ENCODE results near the gene NCK2. TPM values are rescaled to one million over a fixed set of nuclear protein-coding genes. Genes with fewer than 3 reads are reported as not detected.
A peak's percentile ranks its signal among the peaks of the same experiment; 100 is the strongest.

NCK2 gene
- total and polyA plus RNA-seq, 10 of the 15 experiments (the other 5 are each of a cell fraction or from before 2014, with no cell fraction given) = 1.2 to 30.9 (median 14.1) TPM

GRCh38 chr2:105880637-105881036 lies 135.9 kb downstream of the NCK2 start:
- POLR2A ChIA-PET = no interaction called here
- ATAC-seq (no peak), FAIRE-seq (no peak), DNase-seq (ENCODE audit: low read depth, low spot score) (no peak)
- H3K27ac ChIP-seq (ENCODE audit: control insufficient read depth, insufficient read depth) = no peak overlapping the region
- H2AFZ ChIP-seq (ENCODE audit: control insufficient read depth, low read depth, low read length) = no peak overlapping the region
- intact Hi-C loops (cut with micrococcal nuclease; ENCODE audit: unreplicated experiment) = no loop called here
- peaks cover 3% of the 10 kb centered on the region for H3K79me2 ChIP-seq (ENCODE audit: control insufficient read depth, insufficient read depth, low read length)
- RAD21 ChIA-PET (ENCODE audit: unreplicated experiment) = no interaction called here
- no peaks in the 10 kb centered on the region for H3K27me3 ChIP-seq (replicated peaks in 1 of 2; ENCODE audit: control insufficient read depth in 2 of 2, insufficient read depth in 2 of 2, low read length in 1 of 2)
- no peaks in the 10 kb centered on the region for H4K20me1 ChIP-seq (ENCODE audit: control insufficient read depth, insufficient read depth)
- SMC1A ChIA-PET (ENCODE audit: uncharacterized antibody, unreplicated experiment) = no interaction called here
- 32% methylated on average over 3 of the region's 6 CpGs for WGBS (ENCODE audit: insufficient coverage, insufficient replicate concordance, low lambda C conversion rate, missing lambda C conversion rate)
- H3K4me2 ChIP-seq (ENCODE audit: control insufficient read depth, insufficient read depth) = no peak overlapping the region
- no peak overlapping the region for H3K4me3 ChIP-seq
- in situ Hi-C loops (cut with MboI) = no loop called here
- no TSS peak for BruUV-seq (replicated peaks)
- CTCF ChIA-PET = no interaction called here
- peaks cover 4 to 15% of the 10 kb centered on the region in 2 experiments for H3K36me3 ChIP-seq (ENCODE audit: control insufficient read depth in 2 of 2, insufficient read depth in 2 of 2, low read length in 1 of 2)
- H3K4me1 ChIP-seq (ENCODE audit: control insufficient read depth, insufficient read depth, low read length) = peaks cover 5% of the 10 kb centered on the region
- H3K9ac ChIP-seq (ENCODE audit: control insufficient read depth, insufficient read depth, low read length) = no peak overlapping the region
- TF ChIP-seq ATF3 (IDR thresholded peaks at IDR 0.05; ENCODE audit: borderline replicate concordance, extremely low read depth, low read depth, low read length) (no peak), JUNB (IDR thresholded peaks at IDR 0.05) (peak; percentile 25; the same call in 1 of the 2 replicates), SMAD1 (IDR thresholded peaks at IDR 0.05; ENCODE audit: low read depth, partially characterized antibody) (no peak), RUNX3 (IDR thresholded peaks at IDR 0.05; ENCODE audit: low read length) (peak; percentile 61), PRDM15 (CRISPR knock-in tag; IDR thresholded peaks at IDR 0.05) (no peak), NFIC (IDR thresholded peaks at IDR 0.05; ENCODE audit: low read depth, low read length) (peak; percentile 53), FOXM1 (IDR thresholded peaks at IDR 0.05; ENCODE audit: low read depth, low read length) (peak; percentile 45; the same call in 1 of the 2 replicates)
- H3K9me3 ChIP-seq (replicated peaks; ENCODE audit: control insufficient read depth, insufficient read depth, low read length) = peaks cover 8% of the 10 kb centered on the region; the same call in 2 of the 3 replicates

Measured in GM12878 (cell line).